HG03558 (cell line): ENCODE measurements around the gene PEAK3.

Experiments
- ATAC-seq: cut with Tn5 transposase; IDR thresholded peaks from one replicate; pipeline ENCODE4 v1.9.1; 2021; ENCODE audit warnings: moderate number of reproducible peaks; ENCODE audit not compliant: unreplicated experiment; ENCODE audit errors: extremely low read depth

PEAK3 gene

DNA sequence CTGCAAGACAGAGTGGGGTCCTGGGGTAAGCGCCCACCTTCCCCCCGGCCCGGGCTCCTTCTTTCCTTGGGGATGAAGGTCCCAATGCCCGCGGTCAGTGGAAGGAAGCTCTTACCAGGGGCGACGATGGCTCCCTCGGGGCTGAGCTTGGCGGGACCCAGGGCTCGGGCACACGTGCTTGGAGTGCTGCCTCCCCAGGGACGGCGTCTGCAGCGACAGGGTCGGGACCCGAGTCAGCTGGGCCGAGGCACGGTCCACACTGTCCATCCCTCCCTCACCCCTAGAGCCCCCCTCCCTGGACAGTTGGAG is 29.2 kb downstream of the PEAK3 start:
- ATAC-seq, result no peak

DNA sequence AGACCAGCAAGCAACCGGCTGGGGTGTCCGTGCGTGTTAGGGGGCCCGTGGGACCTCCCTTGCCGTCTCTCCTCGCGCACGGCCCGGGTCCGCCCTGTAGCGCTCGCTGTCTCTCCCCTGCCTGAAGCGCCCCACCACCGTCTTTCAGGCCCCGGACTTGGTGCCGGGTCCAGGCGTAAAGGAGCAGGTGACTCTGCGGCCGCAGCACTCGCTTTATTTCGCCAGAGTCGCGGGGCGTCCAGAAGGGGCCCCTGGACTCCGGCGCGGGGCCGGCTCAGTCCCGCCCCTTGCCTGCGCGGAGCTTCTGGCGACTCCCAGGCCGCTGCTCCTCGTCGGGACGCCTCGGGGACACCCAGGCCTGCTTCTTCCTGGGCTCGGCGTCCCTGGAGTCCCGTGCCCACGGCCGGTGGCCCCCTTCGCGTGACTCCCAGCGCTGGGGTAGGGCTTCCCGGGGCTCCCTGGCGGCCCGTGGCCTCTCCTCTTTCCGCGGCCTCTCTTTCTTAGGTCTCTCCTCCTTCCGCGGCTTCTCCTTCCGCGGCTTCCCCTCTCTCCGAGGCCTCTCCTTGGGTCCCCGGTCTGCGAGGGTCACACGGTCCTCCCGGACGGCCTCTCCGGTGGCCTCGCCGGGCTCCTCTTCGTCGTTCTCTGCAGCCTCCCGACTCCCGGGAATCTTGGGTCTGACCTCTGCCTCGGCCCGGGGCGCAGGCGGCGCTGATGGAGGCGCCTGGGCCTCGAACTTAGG is 29.7 kb downstream of the PEAK3 start:
- no peak for ATAC-seq

GRCh38 chr19:2251106-2252054 is 30.6 kb downstream of the PEAK3 start:
- ATAC-seq, result no peak

DNA sequence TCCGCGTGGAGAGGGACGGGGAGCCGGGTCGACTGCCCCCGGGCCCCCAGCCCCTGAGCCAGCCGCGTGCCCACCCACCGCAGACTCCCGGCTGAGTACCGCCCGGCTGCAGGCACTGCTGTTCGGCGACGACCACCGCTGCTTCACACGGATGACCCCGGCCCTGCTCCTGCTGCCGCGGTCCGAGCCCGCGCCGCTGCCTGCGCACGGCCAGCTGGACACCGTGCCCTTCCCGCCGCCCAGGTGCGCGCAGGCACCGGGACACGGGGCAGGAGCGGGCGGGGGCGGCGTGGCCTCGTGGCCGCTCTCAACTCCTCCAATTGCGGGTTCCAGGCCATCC is 31.2 kb downstream of the PEAK3 start:
- no peak for ATAC-seq

- no peak for ATAC-seq
These were observed 31.9 kb downstream of the PEAK3 start for GRCh38 chr19:2249880-2250765.

GRCh38 chr19:2249010-2249866 is 32.7 kb downstream of the PEAK3 start, which contains the start of gene AMH:
Gene AMH, plus strand, starts transcription at chr19:2249323. Its CDS starts 10 bp downstream, at chr19:2249333.
- ATAC-seq, result no peak

GRCh38 chr19:2248136-2249009 is 33.6 kb downstream of the PEAK3 start:
- no peak for ATAC-seq

DNA sequence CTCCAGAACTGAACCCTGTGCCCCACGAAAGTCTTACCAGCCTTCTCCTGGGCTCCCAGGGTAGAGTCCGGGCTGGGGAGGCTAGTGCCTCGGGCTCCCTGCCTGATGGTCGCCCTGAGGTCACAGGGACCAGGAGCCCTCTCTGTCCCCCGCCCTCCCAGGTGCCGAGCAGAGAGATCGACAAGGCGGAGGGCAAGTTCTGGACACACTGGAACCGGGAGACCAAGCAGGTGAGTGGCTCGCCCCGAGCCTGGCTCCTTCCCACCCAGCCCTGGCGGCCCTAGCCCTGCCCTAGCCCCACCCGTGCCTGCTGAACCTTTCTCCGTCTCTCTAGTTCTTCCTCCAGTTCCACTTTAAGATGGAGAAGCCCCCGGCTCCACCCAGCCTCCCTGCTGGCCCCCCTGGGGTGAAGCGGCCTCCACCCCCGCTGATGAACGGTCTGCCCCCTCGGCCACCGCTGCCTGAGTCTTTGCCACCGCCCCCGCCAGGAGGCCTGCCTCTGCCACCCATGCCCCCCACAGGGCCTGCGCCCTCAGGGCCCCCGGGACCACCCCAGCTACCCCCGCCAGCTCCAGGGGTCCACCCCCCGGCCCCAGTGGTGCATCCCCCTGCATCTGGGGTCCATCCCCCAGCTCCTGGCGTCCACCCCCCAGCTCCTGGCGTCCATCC is 34.4 kb downstream of the PEAK3 start:
- ATAC-seq, result no peak

DNA sequence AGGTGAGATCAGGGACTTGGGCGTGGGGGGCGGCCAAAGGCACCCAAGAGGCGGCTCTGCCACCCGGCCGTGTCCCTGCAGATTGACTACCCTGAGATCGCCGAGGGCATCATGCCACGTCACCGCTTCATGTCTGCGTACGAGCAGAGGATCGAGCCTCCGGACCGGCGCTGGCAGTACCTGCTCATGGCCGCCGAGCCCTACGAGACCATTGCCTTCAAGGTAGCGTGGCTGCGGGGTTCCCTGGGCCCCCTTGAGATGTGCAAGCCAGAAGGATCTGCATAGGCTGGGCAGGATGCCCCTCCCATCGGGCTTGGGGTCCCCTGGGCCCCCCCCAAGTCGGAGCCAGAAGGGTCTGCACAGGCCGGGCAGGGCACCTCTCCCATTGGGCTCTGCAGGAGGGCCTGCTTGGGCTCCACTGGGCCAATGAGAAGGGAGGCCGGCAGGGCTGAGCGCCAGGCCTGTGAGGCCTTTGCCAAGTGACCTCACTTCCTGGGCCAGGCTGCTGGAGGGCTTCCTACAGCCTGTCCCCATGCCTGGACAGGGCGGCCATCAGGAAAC is 35.1 kb downstream of the PEAK3 start:
- no peak for ATAC-seq

GRCh38 chr19:2246014-2246620 is 35.9 kb downstream of the PEAK3 start:
- no peak for ATAC-seq

DNA sequence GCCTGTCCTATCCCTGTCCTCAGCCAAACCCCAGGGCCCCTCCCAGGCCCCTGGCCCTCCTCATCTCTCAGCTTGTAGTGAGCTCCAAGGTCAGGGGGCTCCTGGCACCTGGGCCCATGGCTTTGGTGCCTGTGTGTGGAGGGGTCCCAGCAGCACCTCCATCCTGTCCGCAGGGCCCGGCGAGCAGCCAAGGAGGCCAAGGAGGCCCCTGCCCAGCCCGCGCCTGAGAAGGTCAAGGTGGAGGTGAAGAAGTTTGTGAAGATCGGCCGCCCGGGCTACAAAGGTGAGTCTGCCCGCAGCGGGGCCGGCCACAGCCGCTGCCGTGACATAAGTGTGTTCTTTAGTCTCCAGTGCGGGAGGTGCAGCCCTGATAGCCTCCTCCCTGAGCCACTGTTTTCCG is 36.7 kb downstream of the PEAK3 start:
- ATAC-seq, result no peak

DNA sequence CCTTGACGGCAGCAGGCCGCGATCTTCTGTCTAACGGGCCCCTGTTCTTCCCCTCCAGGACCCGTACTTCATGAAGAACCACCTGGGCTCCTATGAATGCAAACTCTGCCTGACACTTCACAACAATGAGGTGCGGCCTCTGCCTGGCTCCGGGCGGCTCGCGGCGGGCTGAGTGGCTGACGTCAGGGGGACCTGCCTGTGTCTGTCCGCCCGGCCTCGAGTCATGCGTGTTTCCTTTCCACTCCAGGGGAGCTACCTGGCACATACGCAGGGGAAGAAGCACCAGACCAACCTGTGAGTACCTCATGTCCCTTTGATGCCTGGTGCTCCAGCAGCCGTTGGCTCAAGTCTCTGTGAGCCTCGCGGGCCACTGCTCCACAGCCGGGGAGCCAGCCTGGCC is 37.5 kb downstream of the PEAK3 start:
- ATAC-seq, result no peak

DNA sequence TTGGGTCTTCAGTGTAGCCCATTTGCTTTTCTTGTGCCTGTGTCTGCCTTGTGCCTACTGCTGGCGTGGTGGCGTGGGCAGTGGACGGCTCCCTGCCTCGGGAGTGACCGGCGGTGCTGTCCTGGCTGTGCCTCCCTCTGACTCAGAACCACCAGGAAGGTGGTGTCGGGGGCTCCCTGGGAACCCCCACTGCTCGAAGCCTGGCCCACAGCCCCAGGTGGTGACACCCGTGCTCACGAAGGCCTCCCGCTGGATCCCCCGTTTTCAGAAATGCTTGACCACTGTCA is 37.9 kb downstream of the PEAK3 start:
- ATAC-seq, result no peak

DNA sequence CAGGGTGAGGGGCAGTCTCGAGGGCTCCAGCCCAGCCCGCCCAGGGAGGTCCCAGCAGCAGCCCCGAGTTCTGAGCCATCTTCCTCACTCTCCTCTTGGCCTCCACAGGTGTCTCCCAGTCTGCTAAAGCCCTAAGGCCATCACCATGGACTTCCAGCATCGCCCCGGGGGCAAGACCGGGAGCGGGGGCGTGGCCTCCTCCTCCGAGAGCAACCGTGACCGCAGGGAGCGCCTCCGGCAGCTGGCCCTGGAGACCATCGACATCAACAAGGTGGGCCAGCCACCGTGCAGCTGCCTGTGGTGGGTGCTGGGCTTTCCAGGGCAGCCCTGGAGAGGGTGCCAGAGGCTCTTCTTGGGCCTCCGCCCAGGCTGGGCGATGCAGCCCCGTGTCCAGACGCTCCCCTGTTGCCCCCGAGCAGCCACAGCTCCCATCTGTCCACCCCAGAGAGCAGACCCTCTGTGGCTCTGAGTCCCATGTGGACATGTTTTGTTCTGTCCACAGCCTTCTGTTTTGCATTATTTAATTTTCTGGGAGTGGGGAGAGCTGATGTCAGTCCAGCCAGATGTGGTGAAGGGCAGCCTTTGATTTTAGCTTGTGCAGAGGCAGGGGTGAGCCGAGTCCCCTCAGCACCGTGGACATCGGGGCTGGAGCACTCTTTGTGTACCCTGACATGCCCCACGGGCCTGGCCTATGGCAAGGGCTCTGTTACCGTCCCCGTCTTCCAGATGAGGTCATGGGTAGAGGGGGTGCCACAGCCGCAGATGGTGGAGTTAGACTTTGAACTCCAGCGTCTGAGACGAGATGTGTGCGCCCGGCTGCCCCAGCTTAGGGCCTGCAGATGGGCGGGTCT is 38.5 kb downstream of the PEAK3 start:
- ATAC-seq, result no peak

DNA sequence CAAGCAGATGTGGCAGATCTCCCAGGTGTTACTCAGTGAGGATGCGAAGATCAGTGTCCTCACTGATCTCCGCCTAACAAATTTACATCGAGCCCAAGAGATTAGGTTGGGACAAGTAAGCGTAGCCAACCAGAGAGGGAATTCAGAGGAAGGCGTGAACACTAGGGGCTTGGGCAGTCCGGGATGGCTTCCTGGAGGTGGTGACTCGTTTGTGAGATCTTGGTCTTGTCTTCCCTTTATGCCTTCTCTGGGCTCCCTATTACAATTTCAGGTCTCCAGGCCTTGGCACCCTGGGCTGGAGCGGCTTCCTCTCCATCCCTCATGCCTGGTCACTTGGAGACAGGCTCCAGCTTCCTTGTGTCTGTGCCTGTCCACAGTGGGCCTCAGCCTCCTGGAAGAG is 39.2 kb downstream of the PEAK3 start:
- ATAC-seq, result no peak

GRCh38 chr19:2242092-2242537 is 39.9 kb downstream of the PEAK3 start:
- no peak for ATAC-seq
